IMR-90 (cell line): ENCODE results near the gene SEPHS1. TPM values are rescaled to one million over a fixed set of nuclear protein-coding genes. Genes with fewer than 3 reads are reported as not detected.

Experiments used
- ATAC-seq: fragments of 200-7000 bp; cut with Tn5 transposase; 2 replicates; pipeline ENCODE4 v1.9.1; 2020; ENCODE audit warnings: low read depth, mild to moderate bottlenecking, moderate library complexity
- BruUV-seq: library from RNA; stranded (reverse); fragments of 400-500 nt; replicated peaks from 2 replicates; lab custom pipeline; 2021; lab: Mats Ljungman, UMichigan
- CTCF ChIA-PET: fragments of 300-600 bp; formaldehyde crosslinking; extraction: SDS; loops from one replicate; lab custom pipeline; 2021; ENCODE audit warnings: antibody characterized with exemption; lab: Yijun Ruan, JAX
- POLR2A ChIA-PET: fragments of 300-600 bp; sonication (Branson Sonifier 250); formaldehyde crosslinking; loops from one replicate; lab custom pipeline; 2022; ENCODE audit warnings: antibody characterized with exemption; ENCODE audit not compliant: unreplicated experiment; lab: Charles Lee
- DNase-seq: peaks from one replicate; pipeline ENCODE4 v3.0.0; 2013
- H2AFZ ChIP-seq: replicated peaks from 2 replicates; pipeline ENCODE3; 2013; ENCODE audit warnings: low read length, mild to moderate bottlenecking; ENCODE audit not compliant: poor library complexity
- H2AK5ac ChIP-seq: 2 replicates; pipeline ENCODE4 v1.6.1; 2013; ENCODE audit warnings: low read depth, low read length, inconsistent platforms
- H2AK9ac ChIP-seq: replicated peaks from 2 replicates; pipeline ENCODE3; 2013; ENCODE audit warnings: mild to moderate bottlenecking, low read depth, low read length, moderate library complexity; ENCODE audit not compliant: poor library complexity
- H2BK120ac ChIP-seq: 2 replicates; pipeline ENCODE4 v1.6.1; 2013; ENCODE audit warnings: low read depth, low read length, inconsistent platforms
- H2BK15ac ChIP-seq: 3 replicates; pipeline ENCODE4 v1.6.1; 2013; ENCODE audit warnings: low read depth, low read length, inconsistent platforms
- H2BK20ac ChIP-seq: 2 replicates; pipeline ENCODE4 v1.6.1; 2013; ENCODE audit warnings: low read depth, mild to moderate bottlenecking, inconsistent platforms, low read length, moderate library complexity
- H2BK5ac ChIP-seq: 2 replicates; pipeline ENCODE4 v1.6.1; 2013; ENCODE audit warnings: mild to moderate bottlenecking, low read depth, low read length, inconsistent platforms; ENCODE audit not compliant: poor library complexity, severe bottlenecking
- H3K14ac ChIP-seq: replicated peaks from 2 replicates; pipeline ENCODE4 v1.6.1; 2013; ENCODE audit warnings: low read depth, low read length, inconsistent platforms
- H3K18ac ChIP-seq: 2 replicates; pipeline ENCODE4 v1.6.1; 2013; ENCODE audit warnings: low read depth, low read length, control low read depth
- H3K23ac ChIP-seq: 2 replicates; pipeline ENCODE4 v1.6.1; 2013; ENCODE audit warnings: low read depth, low read length, inconsistent platforms
- H3K27ac ChIP-seq: 2 replicates; pipeline ENCODE4 v1.5.1; 2013; ENCODE audit warnings: mild to moderate bottlenecking, control low read depth, low read length; ENCODE audit not compliant: insufficient read depth
- H3K27me3 ChIP-seq: 2 replicates; pipeline ENCODE4 v1.6.1; 2013; ENCODE audit warnings: low read length; ENCODE audit not compliant: control insufficient read depth, insufficient read depth
- H3K36me3 ChIP-seq: 2 replicates; pipeline ENCODE4 v1.6.1; 2013; ENCODE audit warnings: low read length, mixed read lengths; ENCODE audit not compliant: control insufficient read depth, insufficient read depth
- H3K4ac ChIP-seq: 2 replicates; pipeline ENCODE4 v1.6.1; 2013; ENCODE audit warnings: low read depth, low read length, inconsistent platforms
- H3K4me1 ChIP-seq: 2 replicates; pipeline ENCODE4 v1.6.1; 2013; ENCODE audit warnings: low read length, mixed read lengths; ENCODE audit not compliant: control insufficient read depth, insufficient read depth
- H3K4me2 ChIP-seq: 2 replicates; pipeline ENCODE4 v1.6.1; 2013; ENCODE audit warnings: low read depth, mild to moderate bottlenecking, control low read depth, low read length, moderate library complexity
- H3K4me3 ChIP-seq: 2 replicates; pipeline ENCODE4 v1.5.1; 2013; ENCODE audit warnings: low read depth, mild to moderate bottlenecking, control low read depth, low read length, moderate library complexity; ENCODE audit not compliant: insufficient read depth
- H3K56ac ChIP-seq: 2 replicates; pipeline ENCODE4 v1.6.1; 2013; ENCODE audit warnings: low read length, inconsistent platforms; ENCODE audit not compliant: insufficient read depth; ENCODE audit errors: extremely low read depth
- H3K79me1 ChIP-seq, 2 experiments: 2 replicates each; pipeline ENCODE4 v1.6.1; 2013; ENCODE audit warnings: low read length in 2 of 2, inconsistent platforms in 1 of 2, low read depth in 1 of 2
- H3K9ac ChIP-seq: 2 replicates; pipeline ENCODE4 v1.6.1; 2013; ENCODE audit warnings: low read depth, low read length, control low read depth
- H3K9me1 ChIP-seq: 2 replicates; pipeline ENCODE4 v1.6.1; 2013; ENCODE audit warnings: low read length, inconsistent platforms; ENCODE audit not compliant: insufficient read depth
- H3K9me3 ChIP-seq: 2 replicates; pipeline ENCODE4 v1.6.1; 2013; ENCODE audit warnings: low read length; ENCODE audit not compliant: control insufficient read depth, insufficient read depth
- H4K20me1 ChIP-seq: 2 replicates; pipeline ENCODE4 v1.6.1; 2013; ENCODE audit warnings: low read length, inconsistent platforms; ENCODE audit not compliant: insufficient read depth
- H4K5ac ChIP-seq: 2 replicates; pipeline ENCODE4 v1.6.1; 2013; ENCODE audit warnings: mild to moderate bottlenecking, low read depth, low read length, control low read depth
- H4K8ac ChIP-seq, 2 experiments: 2 replicates each; pipeline ENCODE4 v1.6.1; 2013; ENCODE audit warnings: low read depth in 2 of 2, low read length in 2 of 2, control low read depth in 1 of 2, inconsistent platforms in 1 of 2
- H4K91ac ChIP-seq: 2 replicates; pipeline ENCODE4 v1.6.1; 2013; ENCODE audit warnings: low read depth, low read length, inconsistent platforms; ENCODE audit not compliant: insufficient read depth
- CEBPB ChIP-seq: IDR thresholded peaks from 2 replicates; pipeline ENCODE4 v1.6.1; 2012; ENCODE audit warnings: low read depth, low read length, improper control_type of control experiment
- MAFK ChIP-seq: IDR thresholded peaks from 2 replicates; pipeline ENCODE4 v1.6.1; 2012; ENCODE audit warnings: low read depth, low read length, improper control_type of control experiment
- MAZ ChIP-seq: IDR thresholded peaks from 2 replicates; pipeline ENCODE4 v1.6.1; 2012; ENCODE audit warnings: low read depth, mild to moderate bottlenecking, low read length, improper control_type of control experiment, moderate library complexity, borderline replicate concordance
- MXI1 ChIP-seq: IDR thresholded peaks from 2 replicates; pipeline ENCODE4 v1.6.1; 2012; ENCODE audit warnings: low read depth, mild to moderate bottlenecking, low read length, moderate library complexity, borderline replicate concordance
- RAD21 ChIP-seq: IDR thresholded peaks from 2 replicates; pipeline ENCODE4 v1.6.1; 2012; ENCODE audit warnings: low read length, improper control_type of control experiment
- WGBS, 2 experiments: methylation state at CpG; one replicate each; pipeline versions ENCODE4 v1.1.5 to v1.1.7; 2013; ENCODE audit warnings: missing lambda C conversion rate in 2 of 2; ENCODE audit not compliant: insufficient read length in 1 of 2; ENCODE audit errors: extremely low coverage in 2 of 2; 5-methylcytosine and 5-hydroxymethylcytosine counted together
- dilution Hi-C: fragments of 300-500 bp; cut with HindIII; formaldehyde crosslinking; loops from one replicate; pipeline ENCODE4 v1.14.3; 2018; ENCODE audit warnings: low sequenced_read_pairs; ENCODE audit not compliant: unreplicated experiment
- in situ Hi-C: fragments of 300-500 bp; cut with MboI; formaldehyde crosslinking; loops from 3 replicates; pipeline ENCODE4 v1.14.3; 2019; ENCODE audit warnings: low sequenced_read_pairs, inconsistent platforms, mixed read lengths
- intact Hi-C: fragments of 100-400 bp; cut with micrococcal nuclease; formaldehyde crosslinking; loops from 2 replicates; pipeline ENCODE4 v1.10.0; 2022
- polyA plus RNA-seq, 3 experiments: library from polyadenylated mRNA; depleted of rRNA; stranded (reverse); fragments of >200 nt; gene quantifications; 2 replicates each; pipeline ENCODE4 v1.2.3, GENCODE V29; 2012; ENCODE audit warnings: low replicate concordance in 1 of 3
- total RNA-seq: library from RNA; depleted of rRNA; stranded (reverse); fragments of >200 nt; gene quantifications from 2 replicates; pipeline ENCODE4 v1.2.3, GENCODE V29; 2012

Gene SEPHS1
- total and polyA plus RNA-seq, 2 of the 4 experiments (the other 2 are of a cell fraction) = 39.4 to 69.4 TPM

DNA sequence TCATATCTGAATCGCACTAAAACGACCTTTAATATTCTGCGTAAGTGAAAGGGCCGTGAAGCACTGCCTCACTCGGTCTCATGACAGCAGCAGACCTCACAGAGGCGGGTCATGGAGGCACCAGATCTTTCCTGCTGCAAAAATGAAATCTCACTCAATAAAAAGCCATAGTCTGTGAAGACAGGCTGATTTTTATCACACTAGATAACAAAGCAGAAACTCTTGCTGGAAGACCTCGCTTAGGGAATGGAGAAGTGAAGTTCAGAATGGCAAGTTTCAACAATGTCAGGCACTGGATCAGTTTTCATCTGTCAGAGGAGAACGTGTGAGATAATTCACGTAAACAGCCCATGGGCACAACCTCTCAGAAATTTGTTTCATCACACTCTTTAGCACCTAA lies 8.0 kb downstream of the SEPHS1 start:
- Histone ChIP-seq H2BK5ac (no peak overlapping the region), H2AK5ac (no peak overlapping the region), H2AK9ac (no peak overlapping the region), H2BK120ac (no peak overlapping the region), H3K27me3 (no peaks in the 10 kb centered on the region), H4K5ac (no peak overlapping the region), H3K36me3 (peaks cover 18% of the 10 kb centered on the region), H3K27ac (no peak overlapping the region), H3K14ac (no peak overlapping the region), H3K4me3 (no peak overlapping the region), H3K9ac (no peak overlapping the region), H3K79me1 (peaks cover 40 to 70% of the 10 kb centered on the region in 2 experiments), H3K56ac (no peak overlapping the region), H4K20me1 (no peaks in the 10 kb centered on the region), H3K4me1 (peaks cover 4% of the 10 kb centered on the region; the same call in 1 of the 2 replicates), H4K8ac (no peak overlapping the region), H3K4ac (no peak overlapping the region), H3K23ac (no peak overlapping the region), H2AFZ (no peak overlapping the region), H2BK15ac (no peak overlapping the region), H2BK20ac (no peak overlapping the region), H3K4me2 (peak overlapping the region; percentile 66), H4K91ac (no peak overlapping the region), H3K9me3 (no peaks in the 10 kb centered on the region), H3K9me1 (peaks cover 9% of the 10 kb centered on the region), H3K18ac (no peak overlapping the region)
- ATAC-seq (peak; percentile 44), DNase-seq (no peak)
- in situ Hi-C loops (no loop called here), dilution Hi-C loops (no loop called here), intact Hi-C loops (no loop called here)
- ChIA-PET CTCF (no interaction called here), POLR2A (no interaction called here)
- BruUV-seq = no TSS peak
- WGBS, 2 experiments = 47% methylated on average over 3 of the region's 9 CpGs; no CpG with 5 or more reads in 1 of the 2 experiments
- no peak for TF ChIP-seq MAZ
- no peak for TF ChIP-seq MAFK
- TF ChIP-seq CEBPB = no peak
- TF ChIP-seq MXI1 = no peak
- no peak for TF ChIP-seq RAD21
